NCI-H187 (cell line): ENCODE results near the gene SIL1.
"Not testable (repeated sequence)": the region's sequence is repeated elsewhere in the genome, so short reads cannot be mapped to it uniquely, and the experiment has no call there.

Source experiments
- DNase-seq, 2 experiments: peaks; one replicate each; lab custom pipeline; 2025; lab: John Stamatoyannopoulos, UW

Gene SIL1

DNA sequence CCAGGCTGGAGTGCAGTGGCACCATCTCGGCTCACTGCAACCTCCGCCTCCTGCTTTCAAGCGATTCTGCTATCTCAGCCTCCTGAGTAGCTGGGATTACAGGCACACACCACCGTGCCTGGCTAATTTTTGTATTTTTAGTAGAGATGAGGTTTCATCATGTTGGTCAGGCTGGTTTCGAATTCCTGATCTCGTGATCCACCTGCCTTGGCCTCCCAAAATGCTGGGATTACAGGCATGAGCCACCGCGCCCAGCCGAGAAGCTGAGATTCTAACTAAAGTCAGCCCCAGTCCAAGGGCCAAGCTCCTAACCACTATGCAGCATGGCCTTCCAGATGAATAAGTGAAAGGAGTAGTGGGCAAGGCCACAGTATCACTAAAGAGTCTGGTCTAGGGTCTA lies 20.9 kb downstream of the SIL1 start:
- not testable (repeated sequence) for DNase-seq

DNA sequence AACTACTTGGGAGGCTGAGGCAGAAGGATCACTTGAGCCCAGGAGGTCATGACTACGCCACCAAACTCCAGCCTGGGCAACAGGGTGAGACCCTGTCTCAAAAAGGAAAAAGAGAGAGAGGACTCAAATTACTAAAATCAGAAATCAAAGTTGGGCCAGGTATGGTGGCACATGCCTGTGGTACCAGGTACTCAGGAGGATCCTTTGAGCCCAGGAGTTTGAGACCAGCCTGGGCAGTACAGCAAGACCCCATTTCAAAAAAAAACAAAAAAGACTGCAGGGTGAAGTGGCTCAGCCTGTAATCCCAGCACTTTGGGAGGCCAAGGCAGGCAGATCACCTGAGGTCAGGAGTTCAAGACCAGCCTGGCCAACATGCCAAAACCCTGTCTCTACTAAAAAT lies 23.8 kb downstream of the SIL1 start:
- not testable (repeated sequence) for DNase-seq

DNA sequence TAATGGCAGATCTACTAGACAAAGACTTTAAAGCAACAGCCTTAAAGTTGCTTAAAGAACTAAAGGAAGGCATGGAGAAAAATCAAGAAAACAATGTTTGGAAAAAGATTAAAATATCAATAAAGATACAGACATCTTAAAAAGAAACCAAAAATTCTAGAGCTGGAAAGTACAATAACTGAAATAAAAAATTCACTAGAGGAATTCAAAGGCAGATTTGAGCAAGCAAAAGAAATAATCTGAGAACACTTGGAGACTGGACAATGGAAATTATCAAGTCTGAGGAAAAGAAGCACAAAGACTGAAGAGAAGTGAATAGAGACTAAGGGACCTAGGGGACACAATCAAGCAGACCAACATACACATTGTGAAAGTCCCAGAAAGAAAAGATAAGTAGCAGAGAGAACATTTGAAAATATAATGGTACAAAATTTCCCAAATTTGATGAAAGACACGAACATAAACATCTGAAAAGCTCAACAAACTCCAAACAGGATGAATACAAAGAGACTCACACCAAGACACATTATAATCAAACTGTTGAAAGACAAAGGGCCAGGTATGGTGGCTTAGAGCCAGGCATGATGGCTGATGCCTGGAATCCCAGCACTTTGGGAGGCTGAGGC lies 26.3 kb downstream of the SIL1 start:
- DNase-seq, result no peak

DNA sequence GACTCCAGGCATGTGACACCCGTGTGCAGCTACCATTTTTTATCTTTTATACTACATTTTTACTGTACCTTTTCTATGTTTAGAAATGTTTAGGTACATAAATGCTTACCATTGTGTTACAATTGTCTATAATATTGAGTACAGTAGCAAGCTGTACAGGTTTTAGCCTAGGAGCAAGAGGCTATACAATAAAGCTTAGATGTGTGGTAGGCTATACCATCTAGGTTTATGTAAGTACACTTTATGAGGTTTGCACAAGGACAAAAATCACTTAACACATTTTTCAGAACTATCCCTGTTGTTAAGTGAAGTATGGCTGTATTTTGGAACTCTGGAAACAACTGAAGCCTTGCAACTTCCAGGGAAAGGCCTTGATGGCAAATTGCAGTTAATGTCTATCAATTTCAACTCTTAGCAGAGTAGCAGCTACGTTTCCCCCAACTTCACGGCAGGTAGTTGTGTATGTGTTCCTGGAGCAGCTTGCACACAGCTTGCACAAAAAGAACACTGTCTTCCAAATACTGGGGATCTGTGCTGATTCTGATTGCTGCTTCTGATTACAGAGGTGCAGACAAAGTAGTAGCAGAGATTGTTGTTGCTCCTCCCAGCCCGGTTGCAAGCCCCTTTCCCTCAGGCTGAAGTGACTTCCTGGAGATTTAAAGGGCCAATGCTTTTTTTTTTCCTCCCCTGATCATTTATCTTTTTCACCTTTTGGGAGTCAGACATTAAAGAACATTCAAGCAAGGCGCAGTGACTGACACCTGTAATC lies 30.0 kb downstream of the SIL1 start:
- DNase-seq, result no peak

DNA sequence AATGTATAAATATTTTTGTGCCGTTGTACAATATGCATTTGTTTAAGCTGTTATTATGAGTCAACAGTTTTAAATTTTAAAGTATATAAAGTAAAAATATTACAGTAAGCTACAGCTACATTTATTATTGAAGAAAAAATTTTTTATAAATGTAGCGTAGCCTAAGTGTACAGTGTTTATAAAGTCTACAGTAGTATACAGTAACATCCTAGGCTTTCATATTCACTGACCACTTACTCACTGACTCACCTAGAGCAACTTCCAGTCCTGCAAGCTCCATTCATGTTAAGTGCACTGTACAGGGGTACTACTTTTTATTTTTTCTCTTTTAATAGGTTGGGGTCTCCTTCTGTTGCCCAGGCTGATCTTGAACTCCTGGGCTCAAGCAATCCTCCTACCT lies 30.6 kb downstream of the SIL1 start:
- no peak for DNase-seq

DNA sequence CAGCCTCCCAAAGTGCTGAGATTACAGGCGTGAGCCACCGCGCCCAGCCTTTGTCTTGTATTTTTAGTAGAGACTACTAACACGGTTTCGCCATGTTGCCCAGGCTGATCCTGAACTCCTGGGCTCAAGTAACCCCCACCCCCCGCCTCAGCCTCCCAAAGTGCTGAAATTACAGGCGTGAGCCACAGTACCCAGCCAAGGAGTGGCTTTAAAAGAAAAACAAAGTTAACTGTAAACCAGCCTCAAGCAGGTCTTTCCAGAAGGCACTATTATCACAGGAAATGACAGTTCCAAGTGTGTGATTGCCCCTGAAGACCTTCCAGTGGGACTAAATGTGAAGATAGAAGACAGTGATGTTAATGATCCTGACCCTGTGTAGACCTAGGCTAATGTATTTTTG lies 31.1 kb downstream of the SIL1 start:
- no peak for DNase-seq

DNA sequence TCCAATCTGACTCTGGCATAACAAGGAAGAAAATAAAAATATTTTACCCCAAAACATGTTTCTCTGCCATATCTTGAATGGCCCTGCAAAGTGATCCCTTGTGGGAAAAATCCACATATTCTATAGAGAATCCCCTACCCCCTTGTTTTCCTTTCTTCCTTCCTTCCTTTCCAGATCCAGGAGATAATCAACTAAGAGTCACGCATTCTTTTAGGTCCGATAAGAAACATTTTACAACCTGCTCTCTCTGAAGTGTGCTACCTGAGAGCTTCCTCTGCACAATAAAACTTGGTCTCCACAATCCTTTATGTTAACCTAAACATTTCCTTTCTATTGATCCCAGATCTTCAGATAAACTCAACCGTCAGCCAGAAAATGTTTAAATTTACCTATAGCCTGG lies 33.3 kb downstream of the SIL1 start:
- not testable (repeated sequence) for DNase-seq

DNA sequence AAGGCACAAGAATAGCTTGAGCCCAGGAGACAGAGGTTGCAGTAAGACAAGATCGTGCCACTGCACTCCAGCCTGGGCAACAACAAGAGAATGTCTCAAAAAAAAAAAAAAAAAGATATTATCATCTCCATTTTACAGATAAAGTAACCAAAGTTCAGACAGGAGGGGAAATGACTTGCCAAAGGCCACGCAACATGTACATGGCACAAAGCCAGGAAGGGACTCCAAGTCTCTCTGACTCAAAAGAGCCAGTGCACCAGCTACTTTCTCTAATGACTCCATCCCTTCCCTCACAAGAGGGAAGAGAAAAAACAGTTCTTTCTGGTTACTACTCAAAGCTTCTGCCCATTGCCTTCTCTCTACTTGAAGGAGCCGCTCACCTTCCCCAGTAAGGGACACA lies 34.1 kb downstream of the SIL1 start:
- no peak for DNase-seq

DNA sequence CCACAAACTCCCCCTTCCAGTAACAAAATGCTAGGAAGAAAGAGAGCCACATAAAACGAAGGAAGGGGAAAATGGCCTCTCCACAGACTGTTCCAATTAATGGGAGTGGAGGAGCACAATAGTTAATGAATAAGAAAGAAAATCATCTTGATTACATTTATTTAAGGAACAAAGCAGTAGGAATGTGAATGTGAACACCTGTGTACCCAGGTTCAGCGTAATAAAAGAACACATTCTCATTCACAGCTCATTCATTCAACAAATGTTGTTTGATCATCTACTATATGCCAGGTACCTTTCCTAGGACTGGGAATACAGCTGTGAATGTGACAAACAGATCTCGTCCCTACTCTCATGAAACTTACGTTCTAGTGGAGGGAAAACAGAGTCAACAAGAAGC lies 35.7 kb downstream of the SIL1 start:
- DNase-seq, result no peak

DNA sequence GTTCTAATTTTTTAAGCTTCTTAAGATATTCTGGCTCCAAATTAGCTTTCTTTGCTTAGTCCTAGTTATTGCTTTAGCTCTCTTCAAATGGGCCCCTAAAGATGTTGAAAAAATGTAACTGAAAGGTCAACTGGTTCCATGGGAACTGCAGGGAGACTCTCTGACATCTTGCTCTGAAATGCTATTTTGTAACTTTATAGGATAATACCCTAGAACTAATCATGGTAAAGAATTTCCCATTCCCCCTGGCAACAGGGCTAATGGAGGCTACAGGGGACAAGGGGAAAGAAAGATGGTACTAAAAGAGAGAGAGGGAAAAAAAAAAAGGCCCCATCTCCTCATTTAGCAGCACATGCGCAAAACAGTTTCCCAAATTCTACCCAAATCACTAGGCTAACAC lies 39.4 kb downstream of the SIL1 start:
- no peak for DNase-seq

DNA sequence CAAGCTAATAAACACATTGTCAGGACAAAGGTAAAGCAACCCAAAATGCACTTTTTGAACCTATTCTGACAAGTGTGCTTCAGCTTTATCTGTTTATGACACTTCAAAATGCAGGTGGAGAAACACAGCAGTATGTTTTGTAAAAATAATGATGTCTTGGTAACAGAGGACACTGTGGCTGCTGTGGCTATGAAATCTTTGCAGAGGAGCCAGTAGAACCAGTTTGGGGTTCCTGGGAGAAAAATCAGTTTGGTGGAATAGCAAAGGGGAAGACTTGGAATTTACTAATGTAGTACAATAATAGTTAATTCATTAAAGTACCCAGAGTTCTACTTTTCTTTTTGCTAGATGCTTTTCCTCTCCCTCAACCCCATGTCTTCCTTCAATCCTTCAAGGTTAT lies 40.6 kb downstream of the SIL1 start:
- DNase-seq, result no peak

DNA sequence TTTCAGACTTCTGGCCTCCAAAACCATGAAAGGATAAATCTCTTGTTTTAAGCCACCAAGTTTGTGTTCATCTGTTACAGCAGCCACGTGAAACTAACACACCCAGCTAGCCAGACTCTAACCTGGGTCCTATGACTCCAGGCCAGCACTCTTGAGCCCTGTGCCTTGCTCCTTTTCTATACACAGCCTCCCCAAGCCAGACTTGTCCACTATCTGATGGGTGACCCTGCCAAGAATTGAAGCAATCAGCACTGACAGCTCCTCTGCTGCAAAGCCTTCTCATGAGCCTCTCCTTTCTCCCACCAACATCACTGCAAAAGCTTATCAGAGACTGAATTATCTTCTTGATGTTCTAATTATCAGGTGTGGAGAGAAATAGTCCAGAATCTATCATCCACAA lies 41.4 kb downstream of the SIL1 start:
- DNase-seq, result no peak

DNA sequence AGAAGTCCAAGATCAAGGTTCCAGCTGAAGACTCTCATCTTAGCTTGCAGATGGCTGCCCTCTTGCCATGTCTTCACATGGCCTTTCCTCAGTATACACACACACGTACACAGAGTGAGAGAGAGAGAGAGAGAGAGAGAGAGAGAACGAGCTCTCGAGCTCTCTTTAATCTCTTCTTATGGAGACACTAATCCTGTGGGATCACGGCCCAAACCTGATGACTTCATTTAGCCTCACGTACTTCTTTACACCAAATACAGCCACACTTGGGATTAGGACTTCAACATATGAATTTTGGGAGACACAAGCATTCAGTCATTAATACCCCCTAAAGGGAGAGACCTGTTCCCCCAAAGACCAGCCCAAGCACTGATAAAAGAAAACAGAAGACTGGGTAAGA lies 42.8 kb downstream of the SIL1 start:
- no peak for DNase-seq

DNA sequence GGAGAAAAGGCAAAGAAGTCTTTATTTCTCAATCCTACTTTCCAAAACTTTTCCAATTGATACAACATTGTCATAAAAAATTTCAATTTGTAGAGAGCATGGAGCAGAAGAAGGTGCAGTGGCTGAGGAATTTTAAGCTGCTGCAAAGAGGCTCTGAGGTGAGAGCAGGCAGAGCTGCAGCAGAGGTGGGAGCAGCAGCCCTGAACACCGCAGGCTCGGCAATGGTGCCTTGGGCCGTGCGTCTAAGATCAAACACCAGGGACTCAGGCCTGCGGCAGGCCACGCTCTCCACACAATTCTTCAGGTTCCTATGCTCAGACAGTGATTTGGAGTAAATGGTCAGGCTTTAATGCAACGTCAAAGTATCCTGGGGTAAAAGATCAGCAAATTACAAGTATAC lies 46.3 kb downstream of the SIL1 start:
- DNase-seq, result no peak

DNA sequence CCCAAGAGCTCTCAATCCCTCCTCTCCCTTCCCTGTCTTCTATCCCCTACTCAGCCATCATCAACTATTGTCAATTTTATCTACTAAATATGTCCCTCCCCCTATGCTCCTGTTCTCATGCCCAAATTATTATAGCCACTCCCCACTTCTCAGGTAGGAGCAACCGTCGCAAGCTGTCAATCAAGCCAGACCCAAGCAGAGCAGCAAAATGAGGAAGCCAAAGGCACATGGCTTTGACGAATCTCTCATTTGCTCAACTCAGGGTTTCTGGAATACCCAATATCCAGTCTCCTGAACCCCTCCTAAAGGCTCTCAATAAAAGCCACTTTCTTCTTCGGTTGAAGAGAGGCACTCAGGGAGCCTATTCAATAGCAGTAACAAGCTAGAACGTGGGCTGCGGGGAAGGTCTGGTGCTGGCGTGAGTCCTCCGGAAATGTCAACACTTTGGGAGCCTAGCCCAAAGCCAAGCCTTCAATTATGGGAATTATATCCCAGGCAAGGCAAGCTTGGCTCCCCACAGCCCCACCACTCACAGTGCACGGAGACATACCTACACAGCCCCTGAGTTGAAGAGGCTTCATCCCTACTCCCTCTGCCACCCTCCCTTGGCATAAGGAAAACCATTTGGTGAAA lies 47.7 kb downstream of the SIL1 start:
- no peak for DNase-seq

DNA sequence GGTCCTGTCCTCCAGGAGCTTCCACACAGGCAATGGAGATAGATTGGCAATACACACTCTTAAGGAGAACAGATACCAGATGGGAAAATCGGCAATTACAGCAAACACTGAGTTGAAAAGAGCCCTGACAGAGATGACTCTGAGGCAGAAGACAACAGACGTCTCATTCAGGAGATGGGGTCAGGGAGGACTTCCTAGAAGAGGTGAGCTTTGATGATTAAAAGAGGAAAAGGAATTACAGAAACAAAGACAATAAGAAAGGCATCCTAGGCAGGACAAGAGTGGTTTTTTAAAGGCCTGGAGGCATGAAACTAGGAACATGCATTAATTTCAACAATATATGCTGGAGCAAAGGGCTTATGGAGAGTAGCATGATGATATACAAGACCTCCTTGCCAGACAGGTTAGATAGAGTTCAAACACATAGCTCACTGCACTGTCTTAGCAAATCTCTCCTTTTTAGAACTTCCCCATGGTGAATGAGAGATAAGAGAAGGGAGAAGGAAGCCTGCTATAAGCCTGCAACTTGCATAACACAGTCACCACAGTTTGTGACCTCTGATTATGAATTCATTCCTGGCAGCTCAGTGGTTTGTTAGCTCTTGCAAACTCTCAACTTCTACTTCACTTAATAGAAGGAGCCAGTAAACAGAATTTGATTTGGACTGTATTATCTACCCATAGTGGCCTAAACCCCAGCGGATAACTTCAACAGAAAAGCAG lies 48.5 kb downstream of the SIL1 start:
- no peak for DNase-seq

DNA sequence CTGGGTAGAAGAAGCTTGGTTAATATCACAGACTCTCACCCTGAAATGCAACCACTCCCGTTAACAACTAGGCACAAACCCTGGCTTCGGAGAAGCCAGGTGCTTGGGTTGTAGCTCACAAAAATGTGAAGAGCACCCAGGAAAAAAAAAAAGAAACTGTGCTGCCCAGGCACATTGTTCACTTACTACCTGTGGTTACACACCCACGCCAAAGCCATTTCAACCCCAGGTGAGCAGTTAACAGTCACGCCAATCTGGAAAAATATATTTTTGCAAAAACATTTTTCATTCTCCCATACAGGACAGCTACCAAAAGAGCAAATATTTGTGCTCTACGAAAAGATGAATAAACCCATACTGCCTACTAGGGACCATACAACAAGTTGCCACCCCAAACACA lies 49.2 kb downstream of the SIL1 start:
- DNase-seq, result no peak

DNA sequence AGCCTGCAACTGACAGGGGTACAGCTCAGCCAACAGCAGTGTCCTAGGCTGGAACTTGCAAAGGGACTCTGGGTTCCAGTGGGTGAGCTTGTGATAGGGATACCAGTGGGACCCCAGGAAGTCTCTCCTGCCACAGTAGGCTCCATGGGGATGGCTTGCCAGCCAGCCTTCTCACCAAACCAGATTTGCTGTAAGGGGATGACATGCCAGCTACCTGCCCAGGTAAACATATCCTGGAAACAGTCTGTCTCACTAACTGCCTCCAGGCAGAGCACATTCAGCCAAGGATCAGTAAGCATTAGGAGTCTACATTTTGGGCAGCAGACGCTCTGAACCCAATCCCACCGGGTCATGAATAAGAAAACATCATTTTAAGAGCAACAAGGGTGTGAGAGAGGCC lies 49.9 kb downstream of the SIL1 start:
- no peak for DNase-seq

DNA sequence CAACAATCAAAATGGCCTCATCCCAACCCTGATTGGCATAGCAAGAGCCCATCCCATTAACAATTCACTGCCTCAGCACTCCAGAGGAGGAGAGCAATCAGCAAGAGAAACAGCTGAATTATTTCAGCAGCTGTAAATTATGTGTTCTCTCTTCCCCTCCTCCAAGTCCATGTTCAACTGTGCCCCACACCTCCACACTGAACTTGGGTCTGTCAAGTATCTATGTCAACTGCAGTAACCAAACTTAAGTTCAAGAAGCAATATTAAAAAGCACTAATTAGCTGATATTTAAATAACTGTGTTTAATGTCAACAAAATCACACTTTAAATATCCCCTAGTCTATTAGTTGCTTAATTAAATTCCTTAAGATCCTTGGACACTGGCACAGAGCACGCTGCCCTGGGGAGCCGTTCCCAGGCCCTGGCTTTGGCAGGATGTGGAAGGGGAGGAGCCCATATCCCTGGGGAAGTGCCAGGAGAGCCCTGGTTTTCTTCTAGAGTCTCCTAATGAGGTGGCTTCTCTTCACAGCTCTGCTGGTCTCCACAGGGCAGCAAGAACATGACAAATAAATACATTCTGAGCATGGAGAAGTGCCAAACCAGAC lies 50.6 kb downstream of the SIL1 start:
- peak; percentile 35 to 41 for DNase-seq

DNA sequence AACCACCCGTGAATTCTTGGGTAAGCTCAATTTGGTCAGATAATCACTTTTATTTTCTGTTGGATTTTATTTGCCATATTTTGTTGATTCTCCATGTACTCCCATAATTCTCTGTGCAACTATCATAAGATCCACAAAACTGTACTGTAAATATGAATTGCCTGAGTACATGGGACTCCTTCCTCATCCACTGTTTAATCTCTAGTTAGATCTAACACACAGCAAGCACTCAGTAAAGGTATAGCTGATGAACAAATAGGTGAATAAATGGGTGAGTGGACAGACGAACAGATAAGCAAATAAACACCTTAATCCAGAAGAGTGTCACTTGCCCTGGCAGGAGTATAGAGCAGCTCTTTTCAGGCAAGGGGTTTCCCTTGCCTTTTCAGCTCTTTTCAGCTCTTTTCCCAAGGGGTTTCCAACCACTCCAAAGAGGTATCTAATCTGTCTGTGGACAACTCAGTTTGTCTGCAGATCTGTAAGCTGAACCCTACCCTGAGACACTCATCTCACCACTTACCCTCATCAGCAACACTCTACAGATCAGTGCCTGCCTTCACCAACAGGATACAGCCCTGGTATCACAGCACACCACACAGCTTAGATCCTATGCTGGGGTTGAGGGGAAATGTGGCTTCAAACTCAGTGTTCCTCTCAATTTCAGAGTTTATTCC lies 51.2 kb downstream of the SIL1 start:
- peak; percentile 81 to 84 for DNase-seq

DNA sequence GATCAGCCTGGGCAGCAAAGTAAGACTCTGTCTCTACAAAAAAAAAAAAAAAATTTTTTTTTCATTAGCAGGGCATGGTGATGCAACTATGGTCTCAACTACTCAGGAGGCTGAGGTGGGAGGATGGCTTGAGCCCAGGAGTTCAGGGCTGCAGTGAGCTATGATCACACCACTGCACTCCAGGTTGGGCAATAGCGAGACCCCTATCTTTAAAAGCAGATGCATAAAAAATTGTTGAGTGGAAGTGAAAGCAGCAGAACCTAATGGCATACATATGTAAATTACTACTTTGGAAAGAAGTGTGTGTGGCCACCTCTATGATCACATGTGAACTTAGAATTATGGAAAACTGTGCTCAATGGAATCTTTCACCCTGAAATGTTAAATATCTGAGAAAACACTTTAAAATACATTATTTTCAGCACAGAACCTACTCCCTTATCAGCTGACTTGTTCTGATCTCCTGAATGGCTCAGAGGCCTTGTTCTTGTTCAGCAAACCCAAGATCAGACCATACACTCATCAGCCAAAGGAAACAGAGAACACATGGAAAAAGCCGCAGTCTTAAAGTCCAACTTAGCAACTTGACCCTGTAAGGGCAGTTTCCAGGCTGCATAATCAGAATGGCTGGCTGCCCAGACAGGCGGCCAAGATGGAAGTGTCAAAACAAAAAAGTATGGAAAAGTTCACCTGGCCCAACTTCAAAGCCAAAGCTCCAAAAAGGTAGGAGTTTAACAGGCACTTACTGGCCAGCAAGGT lies 56.5 kb downstream of the SIL1 start:
- DNase-seq, result no peak
